ENCODE measurements around the gene LTBP1.

GRCh38 chr2:33051586-33052360 is 105.0 kb downstream of the LTBP1 start:
- TF ChIP-seq CTCF (IDR thresholded peaks at IDR 0.05), result no peak
- TF ChIP-seq POLR2A (IDR thresholded peaks at IDR 0.05), result no peak
